ENCODE measurements around the gene CCL18. TPM values are rescaled to one million over a fixed set of nuclear protein-coding genes. Genes with fewer than 3 reads are reported as not detected.
"Not testable (repeated sequence)": the region's sequence is repeated elsewhere in the genome, so short reads cannot be mapped to it uniquely, and the experiment has no call there.

CCL18 gene, protein sequence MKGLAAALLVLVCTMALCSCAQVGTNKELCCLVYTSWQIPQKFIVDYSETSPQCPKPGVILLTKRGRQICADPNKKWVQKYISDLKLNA
- not detected for total RNA-seq (2021; ENCODE audit: unreplicated experiment)
- polyA plus RNA-seq (2012; ENCODE audit: insufficient read length), result not detected
- not detected for Bru-seq, nascent RNA
- not detected for BruChase-seq, experiment 1, labeled RNA remaining after a 2-hour chase
- BruChase-seq, experiment 2, labeled RNA remaining after a 6-hour chase, result percentile 10 among the genes with signal in this experiment
- long read RNA-seq, result 0 reads

DNA sequence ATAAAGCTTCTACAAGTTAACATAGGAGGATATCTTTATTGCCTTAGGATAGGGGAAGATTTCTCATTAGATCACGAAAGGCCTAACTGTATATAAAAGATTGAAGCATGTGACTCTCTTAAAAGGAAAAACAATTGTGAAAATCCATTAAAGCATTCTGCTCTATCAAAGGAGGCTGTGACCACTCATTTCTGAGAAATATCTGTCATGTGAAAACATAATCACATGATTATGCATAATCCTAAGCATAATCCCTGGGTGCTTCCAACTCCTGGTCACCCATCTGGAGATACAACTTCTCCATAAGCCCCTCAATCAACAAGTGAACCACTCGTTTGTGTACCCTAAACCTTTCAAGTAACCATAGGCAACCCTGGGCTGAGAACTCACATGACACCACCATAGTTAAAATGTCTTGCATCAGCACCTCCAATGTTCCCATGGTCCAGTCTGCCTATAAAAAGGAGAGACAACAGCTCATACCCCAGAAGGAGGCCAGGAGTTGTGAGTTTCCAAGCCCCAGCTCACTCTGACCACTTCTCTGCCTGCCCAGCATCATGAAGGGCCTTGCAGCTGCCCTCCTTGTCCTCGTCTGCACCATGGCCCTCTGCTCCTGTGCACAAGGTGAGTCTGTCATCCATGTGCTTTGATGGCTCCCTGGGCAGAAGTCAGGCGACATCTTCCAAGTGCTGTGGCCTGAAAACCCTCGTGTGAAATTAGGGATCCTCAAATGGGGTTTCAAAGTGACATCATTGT is at the start of gene CCL18:
TSS of gene CCL18 (plus strand) at position 487 of the 756 bp plus-strand sequence. CDS start at position 558, 71 bp downstream.
- DNase-seq (ENCODE audit: low read depth, low spot score), result no peak
- in situ Hi-C loops (cut with HindIII; ENCODE audit: low pct_unique_long_range_greater_than_20kb, low sequenced_read_pairs), result no loop called here
- no peak for ATAC-seq
- no TSS peak for BruUV-seq (replicated peaks)
- Histone ChIP-seq H3K27me3 (ENCODE audit: control insufficient read depth, insufficient read depth, low read length) (peaks cover 8% of the 10 kb centered on the region), H3K9me3 (ENCODE audit: control insufficient read depth, insufficient read depth, low read depth, low read length) (no peaks in the 10 kb centered on the region), H3K27ac (ENCODE audit: low read length) (no peak within 1 kb of the TSS), H3K4me1 (ENCODE audit: control insufficient read depth, insufficient read depth, low read length) (no peaks in the 10 kb centered on the region), H3K4me3 (ENCODE audit: low read depth in 2 of 2, low read length in 2 of 2) (no peak within 1 kb of the TSS), H3K36me3 (ENCODE audit: control insufficient read depth, insufficient read depth, low read length) (no peaks in the 10 kb centered on the region)
- ChIA-PET POLR2A (no interaction called here), CTCF (no interaction called here)
- intact Hi-C loops (cut with micrococcal nuclease; ENCODE audit: unreplicated experiment), result no loop called here
- no peak for TF ChIP-seq TCF7L2 (IDR thresholded peaks at IDR 0.05; ENCODE audit: low read depth, low read length)
- TF ChIP-seq, protein P1, sequence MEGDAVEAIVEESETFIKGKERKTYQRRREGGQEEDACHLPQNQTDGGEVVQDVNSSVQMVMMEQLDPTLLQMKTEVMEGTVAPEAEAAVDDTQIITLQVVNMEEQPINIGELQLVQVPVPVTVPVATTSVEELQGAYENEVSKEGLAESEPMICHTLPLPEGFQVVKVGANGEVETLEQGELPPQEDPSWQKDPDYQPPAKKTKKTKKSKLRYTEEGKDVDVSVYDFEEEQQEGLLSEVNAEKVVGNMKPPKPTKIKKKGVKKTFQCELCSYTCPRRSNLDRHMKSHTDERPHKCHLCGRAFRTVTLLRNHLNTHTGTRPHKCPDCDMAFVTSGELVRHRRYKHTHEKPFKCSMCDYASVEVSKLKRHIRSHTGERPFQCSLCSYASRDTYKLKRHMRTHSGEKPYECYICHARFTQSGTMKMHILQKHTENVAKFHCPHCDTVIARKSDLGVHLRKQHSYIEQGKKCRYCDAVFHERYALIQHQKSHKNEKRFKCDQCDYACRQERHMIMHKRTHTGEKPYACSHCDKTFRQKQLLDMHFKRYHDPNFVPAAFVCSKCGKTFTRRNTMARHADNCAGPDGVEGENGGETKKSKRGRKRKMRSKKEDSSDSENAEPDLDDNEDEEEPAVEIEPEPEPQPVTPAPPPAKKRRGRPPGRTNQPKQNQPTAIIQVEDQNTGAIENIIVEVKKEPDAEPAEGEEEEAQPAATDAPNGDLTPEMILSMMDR (IDR thresholded peaks at IDR 0.05), result no peak
- no peak for TF ChIP-seq POLR2AphosphoS5 (IDR thresholded peaks at IDR 0.05; ENCODE audit: low read depth, low read length)
- TF ChIP-seq SIN3A (IDR thresholded peaks at IDR 0.05; ENCODE audit: borderline replicate concordance, insufficient read depth, low read depth, low read length), result no peak
- TF ChIP-seq, protein P2, sequence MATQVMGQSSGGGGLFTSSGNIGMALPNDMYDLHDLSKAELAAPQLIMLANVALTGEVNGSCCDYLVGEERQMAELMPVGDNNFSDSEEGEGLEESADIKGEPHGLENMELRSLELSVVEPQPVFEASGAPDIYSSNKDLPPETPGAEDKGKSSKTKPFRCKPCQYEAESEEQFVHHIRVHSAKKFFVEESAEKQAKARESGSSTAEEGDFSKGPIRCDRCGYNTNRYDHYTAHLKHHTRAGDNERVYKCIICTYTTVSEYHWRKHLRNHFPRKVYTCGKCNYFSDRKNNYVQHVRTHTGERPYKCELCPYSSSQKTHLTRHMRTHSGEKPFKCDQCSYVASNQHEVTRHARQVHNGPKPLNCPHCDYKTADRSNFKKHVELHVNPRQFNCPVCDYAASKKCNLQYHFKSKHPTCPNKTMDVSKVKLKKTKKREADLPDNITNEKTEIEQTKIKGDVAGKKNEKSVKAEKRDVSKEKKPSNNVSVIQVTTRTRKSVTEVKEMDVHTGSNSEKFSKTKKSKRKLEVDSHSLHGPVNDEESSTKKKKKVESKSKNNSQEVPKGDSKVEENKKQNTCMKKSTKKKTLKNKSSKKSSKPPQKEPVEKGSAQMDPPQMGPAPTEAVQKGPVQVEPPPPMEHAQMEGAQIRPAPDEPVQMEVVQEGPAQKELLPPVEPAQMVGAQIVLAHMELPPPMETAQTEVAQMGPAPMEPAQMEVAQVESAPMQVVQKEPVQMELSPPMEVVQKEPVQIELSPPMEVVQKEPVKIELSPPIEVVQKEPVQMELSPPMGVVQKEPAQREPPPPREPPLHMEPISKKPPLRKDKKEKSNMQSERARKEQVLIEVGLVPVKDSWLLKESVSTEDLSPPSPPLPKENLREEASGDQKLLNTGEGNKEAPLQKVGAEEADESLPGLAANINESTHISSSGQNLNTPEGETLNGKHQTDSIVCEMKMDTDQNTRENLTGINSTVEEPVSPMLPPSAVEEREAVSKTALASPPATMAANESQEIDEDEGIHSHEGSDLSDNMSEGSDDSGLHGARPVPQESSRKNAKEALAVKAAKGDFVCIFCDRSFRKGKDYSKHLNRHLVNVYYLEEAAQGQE (IDR thresholded peaks at IDR 0.05; ENCODE audit: insufficient read depth in 1 of 2, low read depth in 2 of 2, low read length in 1 of 2), result no peak

DNA sequence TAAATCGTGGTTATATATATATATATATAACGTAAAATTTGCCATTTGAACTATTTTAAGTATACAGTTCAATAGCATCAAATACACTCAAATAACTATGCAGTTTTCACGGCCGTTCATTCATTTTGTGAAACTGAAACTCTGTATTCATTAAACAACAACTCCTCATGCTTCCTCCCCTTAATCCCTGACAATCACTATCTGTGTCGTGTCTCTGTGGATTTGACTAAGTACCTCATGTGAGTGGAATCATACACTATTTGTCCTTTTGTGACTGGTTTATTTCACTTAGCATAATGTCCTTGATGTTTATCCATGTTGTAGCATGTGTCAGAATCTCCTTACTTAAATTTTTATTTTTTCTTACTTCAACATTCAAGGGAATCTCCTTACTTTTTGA is 49.1 kb upstream of the CCL18 start:
- intact Hi-C loops (cut with micrococcal nuclease; ENCODE audit: unreplicated experiment) (no loop called here), in situ Hi-C loops (cut with HindIII; ENCODE audit: low pct_unique_long_range_greater_than_20kb, low sequenced_read_pairs) (no loop called here)
- TF ChIP-seq TCF7L2 (IDR thresholded peaks at IDR 0.05; ENCODE audit: low read depth, low read length), result no peak
- TF ChIP-seq, protein P2 (IDR thresholded peaks at IDR 0.05; ENCODE audit: insufficient read depth in 1 of 2, low read depth in 2 of 2, low read length in 1 of 2), result no peak
- no peak for TF ChIP-seq SIN3A (IDR thresholded peaks at IDR 0.05; ENCODE audit: borderline replicate concordance, insufficient read depth, low read depth, low read length)
- TF ChIP-seq, protein P1 (IDR thresholded peaks at IDR 0.05), result no peak
- no peak for TF ChIP-seq POLR2AphosphoS5 (IDR thresholded peaks at IDR 0.05; ENCODE audit: low read depth, low read length)
- Histone ChIP-seq H3K4me3 (ENCODE audit: low read depth in 2 of 2, low read length in 2 of 2) (no peak overlapping the region), H3K27me3 (ENCODE audit: control insufficient read depth, insufficient read depth, low read length) (peaks cover 12% of the 10 kb centered on the region), H3K4me1 (ENCODE audit: control insufficient read depth, insufficient read depth, low read length) (no peaks in the 10 kb centered on the region), H3K27ac (ENCODE audit: low read length) (no peak overlapping the region), H3K36me3 (ENCODE audit: control insufficient read depth, insufficient read depth, low read length) (no peaks in the 10 kb centered on the region), H3K9me3 (ENCODE audit: control insufficient read depth, insufficient read depth, low read depth, low read length) (no peaks in the 10 kb centered on the region)
- CTCF ChIA-PET, result no interaction called here
- POLR2A ChIA-PET, result no interaction called here
- ATAC-seq, result no peak
- DNase-seq (ENCODE audit: low read depth, low spot score), result no peak
- no TSS peak for BruUV-seq (replicated peaks)

DNA sequence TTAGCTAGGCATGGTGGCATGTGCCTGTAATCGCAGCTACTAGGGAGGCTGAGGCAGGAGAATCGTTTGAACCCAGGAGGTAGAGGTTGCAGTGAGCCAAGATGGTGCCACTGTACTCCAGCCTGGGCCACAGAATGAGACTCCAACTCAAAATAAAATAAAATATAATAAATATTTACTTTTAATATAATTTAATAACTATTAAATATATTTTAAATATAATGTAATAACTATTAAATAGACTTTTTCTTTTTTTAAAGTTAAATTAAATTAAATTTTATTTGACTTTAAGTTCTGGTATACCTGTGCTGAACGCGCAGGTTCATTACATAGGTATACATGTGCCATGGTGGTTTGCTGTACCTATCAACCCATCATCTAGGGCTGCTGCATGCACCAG is 48.2 kb upstream of the CCL18 start:
- BruUV-seq (replicated peaks); POLR2A ChIA-PET; H3K9me3 ChIP-seq (ENCODE audit: control insufficient read depth, insufficient read depth, low read depth, low read length); CTCF ChIA-PET; DNase-seq (ENCODE audit: low read depth, low spot score); in situ Hi-C loops (cut with HindIII; ENCODE audit: low pct_unique_long_range_greater_than_20kb, low sequenced_read_pairs); H3K4me3 ChIP-seq (ENCODE audit: low read depth in 2 of 2, low read length in 2 of 2); H3K4me1 ChIP-seq (ENCODE audit: control insufficient read depth, insufficient read depth, low read length); H3K36me3 ChIP-seq (ENCODE audit: control insufficient read depth, insufficient read depth, low read length); ATAC-seq; H3K27ac ChIP-seq (ENCODE audit: low read length); intact Hi-C loops (cut with micrococcal nuclease; ENCODE audit: unreplicated experiment): not testable (repeated sequence)
- H3K27me3 ChIP-seq (ENCODE audit: control insufficient read depth, insufficient read depth, low read length), result peaks cover 12% of the 10 kb centered on the region
